COR-L47 (cell line): ENCODE data around the gene MAN2A1.
"Not testable (repeated sequence)": the region's sequence is repeated elsewhere in the genome, so short reads cannot be mapped to it uniquely, and the experiment has no call there.

ENCODE experiments used
- DNase-seq: peaks from one replicate; lab custom pipeline; 2025; lab: John Stamatoyannopoulos, UW

MAN2A1 gene

GRCh38 chr5:109826426-109826825, 136.7 kb downstream of the MAN2A1 start:
- no peak for DNase-seq

DNA sequence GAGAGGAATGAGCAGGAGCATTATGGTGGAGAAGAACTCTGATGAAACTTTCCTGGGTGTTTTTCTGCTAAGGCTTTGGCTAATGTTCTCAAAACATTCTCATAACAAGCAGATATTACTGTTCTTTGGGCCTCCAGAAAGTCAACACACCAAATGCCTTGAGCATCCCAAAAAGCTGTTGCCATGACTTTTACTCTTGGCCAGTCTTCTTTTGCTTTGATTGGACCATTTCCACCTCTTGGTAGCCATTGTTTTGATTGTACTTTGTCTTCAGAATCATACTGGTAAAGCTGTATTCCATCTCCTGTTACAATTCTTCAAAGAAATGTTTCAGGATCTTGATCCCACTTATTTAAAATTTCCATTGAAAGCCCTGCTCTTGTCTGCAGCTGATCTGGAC, 139.6 kb downstream of the MAN2A1 start:
- no peak for DNase-seq

- no peak for DNase-seq
These were observed 141.3 kb downstream of the MAN2A1 start for GRCh38 chr5:109830955-109831502.

- DNase-seq: not testable (repeated sequence)
These were observed 142.8 kb downstream of the MAN2A1 start for GRCh38 chr5:109832207-109833188.

GRCh38 chr5:109833946-109834345, 144.2 kb downstream of the MAN2A1 start:
- no peak for DNase-seq

GRCh38 chr5:109836280-109836679, 146.6 kb downstream of the MAN2A1 start:
- no peak for DNase-seq

DNA sequence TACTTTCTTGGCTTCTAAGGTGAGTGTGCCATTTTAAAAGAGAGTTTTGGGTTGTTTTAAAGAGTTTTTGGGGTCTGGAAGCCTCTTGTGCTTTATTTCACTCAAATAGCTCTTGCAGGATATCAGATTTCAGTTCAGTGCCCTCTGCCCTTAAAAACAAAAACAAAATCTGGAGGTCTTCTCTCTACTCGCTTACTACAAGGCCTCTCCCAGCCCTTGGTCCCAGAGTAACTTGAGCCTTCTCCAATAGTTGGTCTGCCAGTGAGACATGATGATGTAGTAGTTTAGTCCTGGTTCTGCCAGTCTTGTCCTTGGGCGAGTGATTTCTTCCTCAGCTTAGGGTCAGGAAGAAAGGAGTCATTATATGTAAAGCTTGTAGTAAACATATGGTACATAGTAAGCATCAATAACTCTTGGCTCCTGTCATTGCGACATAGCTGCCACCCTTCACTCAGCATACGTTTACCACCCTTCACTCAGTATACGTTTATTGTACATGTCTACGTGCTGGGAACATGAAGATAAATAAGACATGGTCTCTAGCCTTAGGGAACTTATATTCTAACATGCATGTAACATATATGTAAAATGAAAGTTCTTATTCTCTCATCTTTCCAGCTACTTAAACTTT, 147.6 kb downstream of the MAN2A1 start:
- no peak for DNase-seq

DNA sequence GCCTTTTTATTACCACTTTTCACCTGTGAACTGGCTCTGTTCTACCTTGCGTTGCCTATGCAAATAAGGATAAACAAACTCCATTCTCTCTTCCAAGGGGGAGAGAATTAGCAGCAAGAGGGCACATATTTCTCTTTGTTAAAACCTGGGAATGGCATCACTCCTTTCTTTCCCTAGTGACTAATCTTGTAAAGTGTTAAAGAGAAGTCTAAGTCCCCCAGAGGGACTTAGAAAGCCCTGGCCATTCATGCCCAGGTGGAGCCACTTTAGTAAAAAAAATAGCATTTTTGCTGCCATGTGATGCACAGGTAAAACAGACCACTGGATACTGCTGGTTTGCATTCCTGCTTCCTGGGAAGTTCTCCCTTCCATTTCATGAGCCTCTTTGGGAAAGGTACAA, 148.4 kb downstream of the MAN2A1 start:
- DNase-seq: no peak

- no peak for DNase-seq
These were observed 154.4 kb downstream of the MAN2A1 start for GRCh38 chr5:109844148-109844547.

DNA sequence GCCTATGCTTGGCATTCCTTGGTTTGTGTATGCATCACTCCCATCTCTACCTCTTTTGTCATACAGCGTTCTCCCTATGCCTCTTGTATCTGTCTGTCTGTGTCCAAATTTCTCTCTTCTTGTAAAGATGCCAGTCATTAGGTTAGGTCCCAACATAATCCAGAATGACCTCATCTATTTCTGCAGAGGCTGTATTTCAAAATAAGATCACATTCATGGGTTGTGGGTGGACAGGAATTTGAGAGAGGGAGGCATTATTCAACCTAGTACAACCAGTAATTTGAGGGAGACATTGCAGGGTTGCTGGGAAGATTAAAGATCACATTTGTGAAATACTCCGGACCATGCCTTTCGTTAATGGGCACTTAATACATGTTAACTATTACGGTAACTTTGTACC, 155.0 kb downstream of the MAN2A1 start:
- no peak for DNase-seq

GRCh38 chr5:109848130-109848529, 158.4 kb downstream of the MAN2A1 start:
- no peak for DNase-seq

DNA sequence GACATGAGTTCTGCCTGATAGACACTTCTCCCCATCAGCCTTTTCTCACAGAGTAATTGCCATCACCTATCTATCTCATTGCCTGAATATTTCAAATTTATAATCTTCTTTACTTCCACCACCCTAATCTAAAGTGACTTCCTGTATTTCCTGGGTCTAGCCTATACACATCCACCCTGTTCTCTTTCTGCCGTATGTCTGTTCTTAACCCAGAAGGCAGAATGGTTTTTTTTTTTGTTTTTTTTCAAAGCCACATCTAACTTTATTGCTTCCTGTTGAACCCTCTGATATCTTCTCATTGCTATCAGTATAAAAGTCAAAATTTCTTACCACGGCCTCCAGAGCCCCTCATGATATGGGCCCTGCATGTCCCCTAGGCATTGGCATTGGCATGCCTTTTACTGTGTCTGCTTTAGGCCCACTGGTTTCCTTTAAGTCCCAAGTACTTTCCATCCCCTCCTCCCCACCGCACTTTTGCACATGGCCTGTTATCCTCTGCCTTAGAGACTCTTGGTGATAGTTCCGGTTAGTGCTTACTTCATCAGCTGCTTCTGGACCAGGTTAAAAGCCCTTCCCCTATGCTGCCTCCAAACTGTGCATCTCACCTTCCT, 159.9 kb downstream of the MAN2A1 start:
- DNase-seq: no peak

- DNase-seq: no peak
These were observed 162.8 kb downstream of the MAN2A1 start for GRCh38 chr5:109852371-109853155.

DNA sequence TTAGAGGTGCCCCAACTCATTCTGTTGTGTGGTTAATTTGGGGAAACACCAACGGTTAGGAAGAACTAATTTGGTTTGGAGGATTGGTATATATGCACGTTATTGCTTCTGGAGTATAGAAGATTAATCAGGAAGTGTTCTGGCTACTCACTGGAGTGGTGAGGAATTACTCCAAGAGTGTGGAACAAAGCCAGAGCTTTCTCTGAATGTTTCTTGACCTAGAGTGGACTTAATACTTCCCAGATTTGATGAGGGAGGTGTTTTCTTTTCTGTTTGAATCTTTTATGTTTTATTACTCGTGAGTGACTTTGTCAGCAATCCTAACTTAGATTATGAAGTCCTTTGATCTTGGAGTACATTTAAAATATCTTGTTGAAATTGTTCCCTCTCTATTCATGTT, 163.7 kb downstream of the MAN2A1 start:
- DNase-seq: no peak

DNA sequence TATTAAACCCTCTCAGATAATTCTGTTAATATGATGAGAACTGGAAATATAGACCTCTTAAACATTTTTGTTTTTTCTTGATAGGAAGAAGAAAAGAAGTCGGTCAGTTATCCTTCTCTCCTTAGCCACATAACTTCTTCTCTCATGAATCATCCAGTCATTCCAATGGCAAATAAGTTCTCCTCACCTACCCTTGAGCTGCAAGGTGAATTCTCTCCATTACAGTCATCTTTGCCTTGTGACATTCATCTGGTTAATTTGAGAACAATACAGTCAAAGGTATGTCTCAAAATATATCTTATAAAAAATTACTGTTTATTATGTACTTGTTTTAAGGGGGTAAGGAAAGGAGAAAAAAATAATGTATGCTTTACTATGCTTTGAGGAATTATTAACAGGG, 165.3 kb downstream of the MAN2A1 start:
- DNase-seq: no peak

DNA sequence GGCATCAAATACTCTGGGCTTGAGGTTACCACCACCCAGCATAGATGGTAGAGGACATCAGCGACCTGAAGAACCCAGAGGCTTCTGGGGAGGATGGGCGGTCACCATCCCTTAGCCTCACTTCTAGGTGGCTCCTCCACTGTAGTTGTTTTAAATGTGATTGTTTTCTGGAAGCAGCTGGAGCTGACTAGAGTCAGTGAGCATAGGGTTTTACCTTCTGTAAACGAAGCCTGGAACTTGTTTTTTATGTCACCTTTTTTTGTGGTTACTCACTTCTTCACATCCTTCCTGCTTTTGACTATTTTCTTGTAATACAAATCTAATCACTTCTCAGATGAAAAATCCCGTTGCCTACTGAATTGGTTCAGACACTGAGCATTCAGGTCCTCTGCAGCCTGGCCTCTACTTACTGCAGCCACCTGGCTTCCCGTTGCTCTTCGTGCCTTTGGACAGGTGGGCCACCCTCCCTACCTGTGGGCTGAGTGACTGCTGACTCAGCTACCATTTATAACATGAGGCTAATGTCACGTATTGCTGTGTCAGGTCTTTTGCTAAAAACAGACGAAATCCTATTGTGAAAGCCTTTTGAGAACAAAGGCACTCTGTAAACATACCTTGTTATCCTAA, 167.8 kb downstream of the MAN2A1 start:
- no peak for DNase-seq

- no peak for DNase-seq
These were observed 169.8 kb downstream of the MAN2A1 start for GRCh38 chr5:109859537-109859936.

GRCh38 chr5:109862301-109862700, 172.6 kb downstream of the MAN2A1 start:
- no peak for DNase-seq

- no peak for DNase-seq
These were observed 174.0 kb downstream of the MAN2A1 start for GRCh38 chr5:109863752-109864151.

GRCh38 chr5:109865637-109866036, 175.9 kb downstream of the MAN2A1 start:
- no peak for DNase-seq

- DNase-seq: no peak
These were observed 176.3 kb downstream of the MAN2A1 start for GRCh38 chr5:109866051-109866450.
